ENCODE data around the gene SMURF1. TPM values are rescaled to one million over a fixed set of nuclear protein-coding genes. Genes with fewer than 3 reads are reported as not detected.

SMURF1 gene
- total and polyA plus RNA-seq, 2 experiments from 2014 or later: 11.9 to 24.5 TPM

- no peaks in the 10 kb centered on the region for H3K9me3 ChIP-seq (ENCODE audit: low read depth)
- no peak for TF ChIP-seq CTCF (IDR thresholded peaks at IDR 0.05; ENCODE audit: low read depth, low read length)
- H3K4me1 ChIP-seq (ENCODE audit: low read depth): peaks cover 24% of the 10 kb centered on the region
- no peaks in the 10 kb centered on the region for H3K27me3 ChIP-seq
- DNase-seq (ENCODE audit: low read depth in 1 of 2, low spot score in 1 of 2): no peak
- H3K36me3 ChIP-seq: no peaks in the 10 kb centered on the region
- peak overlapping the region; percentile 50 for H3K27ac ChIP-seq
- no peak overlapping the region for H3K4me3 ChIP-seq
Measured at GRCh38 chr7:99095698-99096097, 48.2 kb downstream of the SMURF1 start.

GRCh38 chr7:99094401-99094800 lies 49.5 kb downstream of the SMURF1 start:
- Histone ChIP-seq H3K36me3 (no peaks in the 10 kb centered on the region), H3K27me3 (no peaks in the 10 kb centered on the region), H3K4me1 (ENCODE audit: low read depth) (peaks cover 32% of the 10 kb centered on the region), H3K27ac (no peak overlapping the region), H3K9me3 (ENCODE audit: low read depth) (no peaks in the 10 kb centered on the region), H3K4me3 (no peak overlapping the region)
- no peak for DNase-seq (ENCODE audit: low read depth in 1 of 2, low spot score in 1 of 2)
- no peak for TF ChIP-seq CTCF (IDR thresholded peaks at IDR 0.05; ENCODE audit: low read depth, low read length)

GRCh38 chr7:99092064-99092720 lies 51.7 kb downstream of the SMURF1 start:
- TF ChIP-seq CTCF (IDR thresholded peaks at IDR 0.05; ENCODE audit: low read depth, low read length): no peak
- Histone ChIP-seq H3K9me3 (ENCODE audit: low read depth) (no peaks in the 10 kb centered on the region), H3K4me3 (no peak overlapping the region), H3K4me1 (ENCODE audit: low read depth) (peaks cover 32% of the 10 kb centered on the region), H3K27ac (peak overlapping the region; percentile 73), H3K27me3 (no peaks in the 10 kb centered on the region), H3K36me3 (no peaks in the 10 kb centered on the region)
- no peak for DNase-seq (ENCODE audit: low read depth in 1 of 2, low spot score in 1 of 2)

- peak overlapping the region; percentile 73 for H3K27ac ChIP-seq
- peak in 1 of 2 donors; percentile 42 for DNase-seq (ENCODE audit: low read depth in 1 of 2, low spot score in 1 of 2)
Measured at GRCh38 chr7:99090771-99091542, 53.0 kb downstream of the SMURF1 start.

More at GRCh38 chr7:99090771-99091542, 53.0 kb downstream of the SMURF1 start:
- no peaks in the 10 kb centered on the region for H3K9me3 ChIP-seq (ENCODE audit: low read depth)
- TF ChIP-seq CTCF (IDR thresholded peaks at IDR 0.05; ENCODE audit: low read depth, low read length): no peak
- H3K4me1 ChIP-seq (ENCODE audit: low read depth): peaks cover 23% of the 10 kb centered on the region
- no peak overlapping the region for H3K4me3 ChIP-seq
- no peaks in the 10 kb centered on the region for H3K27me3 ChIP-seq
- no peaks in the 10 kb centered on the region for H3K36me3 ChIP-seq

All from cardiac muscle cell (in vitro differentiated cells and primary cell).